ENCODE results near the gene COLGALT1. TPM values are rescaled to one million over a fixed set of nuclear protein-coding genes. Genes with fewer than 3 reads are reported as not detected.

The COLGALT1 gene
- total RNA-seq, 1 experiment from 2014 or later, result 86.0 TPM

GRCh38 chr19:17544418-17544817 is 11.0 kb upstream of the COLGALT1 start:
- no peaks in the 10 kb centered on the region for H3K9me2 ChIP-seq (ENCODE audit: insufficient read depth)
- no peak overlapping the region for H3K4me2 ChIP-seq (ENCODE audit: low read length)
- peaks cover 0 to 14% of the 10 kb centered on the region in 2 experiments; a peak in 2 of 4 replicates for H3K4me1 ChIP-seq (ENCODE audit: control insufficient read depth in 1 of 2, insufficient read depth in 2 of 2, low read length in 2 of 2)
- no peak overlapping the region for H3K27ac ChIP-seq (ENCODE audit: low read depth, low read length)
- ChIA-PET RAD21 (ENCODE audit: low non-redundant PET in 1 of 2, low total read pairs in 2 of 2, uncharacterized antibody in 2 of 2, unreplicated experiment in 2 of 2) (no interaction called here), CTCF (no interaction called here), POLR2A (no interaction called here)
- H3K27me3 ChIP-seq (ENCODE audit: insufficient read depth, low read length), result no peaks in the 10 kb centered on the region
- no peak overlapping the region for H3K4me3 ChIP-seq (replicated peaks in 1 of 2; ENCODE audit: low read depth in 1 of 2, low read length in 2 of 2)
- H3K79me2 ChIP-seq (ENCODE audit: insufficient read depth, low read length), result no peaks in the 10 kb centered on the region
- BruUV-seq (replicated peaks), result no TSS peak
- no peaks in the 10 kb centered on the region for H4K20me1 ChIP-seq (ENCODE audit: insufficient read depth)
- H3K9ac ChIP-seq (ENCODE audit: low read length), result no peak overlapping the region
- no peaks in the 10 kb centered on the region for H3K9me3 ChIP-seq (ENCODE audit: control insufficient read depth in 1 of 2, insufficient read depth in 1 of 2, low read depth in 1 of 2, low read length in 2 of 2)
- intact Hi-C loops (cut with micrococcal nuclease), result no loop called here
- ATAC-seq (no peak), DNase-seq (ENCODE audit: low read depth, low spot score) (no peak)
- no peaks in the 10 kb centered on the region for H3K36me3 ChIP-seq (ENCODE audit: control insufficient read depth in 1 of 2, insufficient read depth in 2 of 2, low read length in 2 of 2)
- TF ChIP-seq FOSL1 (IDR thresholded peaks at IDR 0.05; ENCODE audit: low read depth), result no peak
- no peak for TF ChIP-seq SIN3A (IDR thresholded peaks at IDR 0.05; ENCODE audit: low read depth)
- no peak for TF ChIP-seq POLR2A (IDR thresholded peaks at IDR 0.05; ENCODE audit: borderline replicate concordance, extremely low read depth, insufficient read depth, insufficient read length)
- no peak for TF ChIP-seq RAD21 (IDR thresholded peaks at IDR 0.05; ENCODE audit: low read depth)
- no peak for TF ChIP-seq TCF7L2 (IDR thresholded peaks at IDR 0.05; ENCODE audit: borderline replicate concordance, extremely low read depth, insufficient read depth, insufficient read length)
- no peak for TF ChIP-seq ATF3 (IDR thresholded peaks at IDR 0.05)
- TF ChIP-seq CBX3 (IDR thresholded peaks at IDR 0.05; ENCODE audit: low read depth), result no peak
- no peak for TF ChIP-seq EGR1 (IDR thresholded peaks at IDR 0.05; ENCODE audit: low read depth)
- no peak for TF ChIP-seq ELF1 (IDR thresholded peaks at IDR 0.05; ENCODE audit: borderline replicate concordance, low read depth)
- TF ChIP-seq POLR2AphosphoS5 (IDR thresholded peaks at IDR 0.05; ENCODE audit: low read depth, low read length), result no peak
- no peak for TF ChIP-seq ZBTB33 (IDR thresholded peaks at IDR 0.05; ENCODE audit: extremely low read depth, insufficient replicate concordance, low read length)
- no peak for TF ChIP-seq MAX (IDR thresholded peaks at IDR 0.05)
- TF ChIP-seq CTCF (IDR thresholded peaks at IDR 0.05 in 2 of 3, conservative IDR thresholded peaks at IDR 0.05 in 1 of 3; ENCODE audit: borderline replicate concordance in 1 of 3, insufficient read depth in 1 of 3, low read depth in 2 of 3, low read length in 2 of 3), result no peak
- no peak for TF ChIP-seq JUND (IDR thresholded peaks at IDR 0.05)
- TF ChIP-seq SRF (IDR thresholded peaks at IDR 0.05; ENCODE audit: low read depth), result no peak
- no peak for TF ChIP-seq REST (IDR thresholded peaks at IDR 0.05; ENCODE audit: low read depth)
- TF ChIP-seq ZFX (IDR thresholded peaks at IDR 0.05), result no peak
- no peak overlapping the region for H2AFZ ChIP-seq (ENCODE audit: low read depth, low read length, poor library complexity, severe bottlenecking)

Measured in HCT116 (cell line).